ENCODE data around the gene TSPAN18. TPM values are rescaled to one million over a fixed set of nuclear protein-coding genes. Genes with fewer than 3 reads are reported as not detected.

Gene TSPAN18
- total RNA-seq, 1 experiment from 2014 or later, result 2.8 TPM

DNA sequence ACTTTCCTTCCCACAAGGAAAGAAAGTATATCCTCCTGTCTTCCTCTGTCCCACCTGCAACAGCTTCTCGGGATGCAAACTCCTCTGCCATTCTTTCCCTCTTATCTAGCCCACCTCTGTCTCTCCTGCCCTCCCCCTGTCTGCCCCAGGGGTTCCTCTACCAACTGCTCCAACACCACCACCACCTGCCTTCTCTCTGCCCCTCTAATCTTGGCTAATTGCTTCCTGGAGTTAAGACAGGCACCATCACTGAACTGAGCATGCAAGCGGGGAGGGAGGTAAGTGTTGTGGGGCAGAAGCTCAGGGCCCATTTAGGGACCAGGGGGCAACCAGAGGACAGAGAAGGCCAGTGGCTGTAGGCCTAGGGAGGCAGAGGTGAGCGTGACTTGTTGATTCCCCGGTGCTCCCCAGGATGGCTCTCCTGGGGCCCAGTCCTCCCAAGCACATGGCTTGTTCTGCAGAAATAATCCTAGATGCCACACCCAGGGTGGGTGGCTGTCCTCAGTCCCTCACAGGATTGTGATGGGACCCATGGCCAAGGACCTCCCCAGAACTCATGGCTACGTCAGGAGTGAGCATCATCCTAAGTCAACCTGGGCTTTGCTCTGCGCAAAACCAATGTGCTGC, 112.8 kb downstream of the TSPAN18 start:
- ChIA-PET CTCF (no interaction called here), POLR2A (ENCODE audit: low non-redundant PET) (no interaction called here)
- no peak overlapping the region for H3K27ac ChIP-seq (ENCODE audit: low read depth, low read length, poor library complexity, severe bottlenecking)
- H3K9me3 ChIP-seq (ENCODE audit: low read depth, low read length, poor library complexity, severe bottlenecking), result peaks cover 4% of the 10 kb centered on the region
- H3K4me1 ChIP-seq (ENCODE audit: insufficient read depth, low read length, poor library complexity, severe bottlenecking), result no peaks in the 10 kb centered on the region
- no peaks in the 10 kb centered on the region for H3K36me3 ChIP-seq (ENCODE audit: insufficient read depth, low read length, poor library complexity, severe bottlenecking)
- no peaks in the 10 kb centered on the region for H3K27me3 ChIP-seq (replicated peaks; ENCODE audit: insufficient read depth, low read depth, low read length, poor library complexity)
- H3K4me3 ChIP-seq (ENCODE audit: low read depth, low read length, poor library complexity, severe bottlenecking), result no peak overlapping the region
- intact Hi-C loops (cut with micrococcal nuclease; ENCODE audit: unreplicated experiment), result no loop called here
- no peak for DNase-seq (ENCODE audit: low spot score)
- BruUV-seq (replicated peaks), result no TSS peak
- TF ChIP-seq EZH2 (IDR thresholded peaks at IDR 0.05; ENCODE audit: borderline replicate concordance, low read depth, low read length, poor library complexity, severe bottlenecking) (no peak), CTCF (conservative IDR thresholded peaks at IDR 0.05; ENCODE audit: low read depth, low read length) (no peak)

- ChIA-PET POLR2A (ENCODE audit: low non-redundant PET) (no interaction called here), CTCF (no interaction called here)
- BruUV-seq (replicated peaks), result no TSS peak
- H3K4me1 ChIP-seq (ENCODE audit: insufficient read depth, low read length, poor library complexity, severe bottlenecking), result no peaks in the 10 kb centered on the region
- intact Hi-C loops (cut with micrococcal nuclease; ENCODE audit: unreplicated experiment), result no loop called here
- H3K27me3 ChIP-seq (replicated peaks; ENCODE audit: insufficient read depth, low read depth, low read length, poor library complexity), result no peaks in the 10 kb centered on the region
- H3K9me3 ChIP-seq (ENCODE audit: low read depth, low read length, poor library complexity, severe bottlenecking), result peaks cover 5% of the 10 kb centered on the region
- H3K27ac ChIP-seq (ENCODE audit: low read depth, low read length, poor library complexity, severe bottlenecking), result no peak overlapping the region
- TF ChIP-seq EZH2 (IDR thresholded peaks at IDR 0.05; ENCODE audit: borderline replicate concordance, low read depth, low read length, poor library complexity, severe bottlenecking), result no peak
- TF ChIP-seq CTCF (conservative IDR thresholded peaks at IDR 0.05; ENCODE audit: low read depth, low read length), result no peak
- no peak for DNase-seq (ENCODE audit: low spot score)
- H3K4me3 ChIP-seq (ENCODE audit: low read depth, low read length, poor library complexity, severe bottlenecking), result no peak overlapping the region
- H3K36me3 ChIP-seq (ENCODE audit: insufficient read depth, low read length, poor library complexity, severe bottlenecking), result no peaks in the 10 kb centered on the region
These were observed 113.3 kb downstream of the TSPAN18 start for GRCh38 chr11:44840085-44840478.

DNA sequence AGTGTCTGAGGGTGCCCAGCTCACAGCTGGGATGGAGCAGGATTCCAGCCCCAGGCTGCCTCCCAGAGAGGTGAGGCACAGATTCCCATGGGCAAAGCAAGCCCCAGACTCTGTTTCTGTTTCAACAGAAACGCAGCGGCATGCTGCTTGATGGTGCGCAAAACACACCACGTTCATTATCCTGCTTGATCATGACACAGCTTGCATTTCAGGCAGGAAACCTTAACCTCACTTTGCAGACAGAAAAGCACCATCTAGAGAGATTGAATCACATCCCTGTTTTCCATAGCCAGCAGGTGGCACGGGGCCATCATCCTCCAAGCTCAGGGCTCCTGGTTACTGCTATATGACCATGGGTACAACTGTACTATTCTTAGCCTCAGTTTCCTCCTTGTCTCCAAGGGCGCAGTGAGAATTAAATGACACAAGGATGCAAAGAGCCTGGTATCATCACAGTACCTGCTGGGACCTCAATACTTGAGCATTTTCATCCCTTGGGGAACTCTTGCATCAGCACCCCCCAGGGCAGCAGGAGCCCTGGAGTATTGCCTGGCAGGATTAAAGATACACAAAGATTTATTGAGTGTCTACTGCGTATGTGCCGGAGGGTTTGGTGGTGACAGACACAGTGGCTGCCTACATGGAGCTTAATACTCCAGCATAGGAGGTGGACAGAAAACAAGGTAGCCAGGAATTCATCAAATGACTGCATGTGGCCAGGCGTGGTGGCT, 113.9 kb downstream of the TSPAN18 start:
- no TSS peak for BruUV-seq (replicated peaks)
- H3K27ac ChIP-seq (ENCODE audit: low read depth, low read length, poor library complexity, severe bottlenecking), result no peak overlapping the region
- no peaks in the 10 kb centered on the region for H3K4me1 ChIP-seq (ENCODE audit: insufficient read depth, low read length, poor library complexity, severe bottlenecking)
- intact Hi-C loops (cut with micrococcal nuclease; ENCODE audit: unreplicated experiment), result no loop called here
- no peak for DNase-seq (ENCODE audit: low spot score)
- H3K36me3 ChIP-seq (ENCODE audit: insufficient read depth, low read length, poor library complexity, severe bottlenecking), result no peaks in the 10 kb centered on the region
- H3K27me3 ChIP-seq (replicated peaks; ENCODE audit: insufficient read depth, low read depth, low read length, poor library complexity), result no peaks in the 10 kb centered on the region
- H3K9me3 ChIP-seq (ENCODE audit: low read depth, low read length, poor library complexity, severe bottlenecking), result peaks cover 5% of the 10 kb centered on the region
- TF ChIP-seq EZH2 (IDR thresholded peaks at IDR 0.05; ENCODE audit: borderline replicate concordance, low read depth, low read length, poor library complexity, severe bottlenecking), result no peak
- TF ChIP-seq CTCF (conservative IDR thresholded peaks at IDR 0.05; ENCODE audit: low read depth, low read length), result no peak
- H3K4me3 ChIP-seq (ENCODE audit: low read depth, low read length, poor library complexity, severe bottlenecking), result no peak overlapping the region
- POLR2A ChIA-PET (ENCODE audit: low non-redundant PET), result no interaction called here
- CTCF ChIA-PET, result interaction anchor here (0.6 kb wide), 1 partner anchor 223 kb away, joined by 13 read pairs; no protein-coding TSS in a partner anchor

Measured in A673 (cell line).